GM12878 (cell line): Measurements from ENCODE around the gene ZDHHC11B. TPM values are rescaled to one million over a fixed set of nuclear protein-coding genes. Genes with fewer than 3 reads are reported as not detected.
A peak's percentile ranks its signal among the peaks of the same experiment; 100 is the strongest.

Source experiments
- ATAC-seq: fragments of 200-7000 bp; cut with Tn5 transposase; 3 replicates; pipeline ENCODE4 v1.9.1; 2020; ENCODE audit warnings: mild to moderate bottlenecking, moderate library complexity
- BruUV-seq: library from RNA; stranded (reverse); fragments of 400-500 nt; replicated peaks from 2 replicates; lab custom pipeline; 2021; lab: Mats Ljungman, UMichigan
- CTCF ChIA-PET: fragments of 300-600 bp; sonication (Branson Sonifier 250); formaldehyde crosslinking; extraction: SDS; loops from one replicate; lab custom pipeline; 2021; ENCODE audit warnings: inconsistent platforms; lab: Yijun Ruan, JAX
- POLR2A ChIA-PET: fragments of 350-600 bp; formaldehyde crosslinking; extraction: SDS; loops from one replicate; lab custom pipeline; 2021; ENCODE audit warnings: inconsistent platforms; lab: Charles Lee
- RAD21 ChIA-PET: fragments of 300-600 bp; sonication (Branson Sonifier 250); formaldehyde crosslinking; loops from one replicate; lab custom pipeline; 2023; ENCODE audit warnings: antibody characterized with exemption; ENCODE audit not compliant: unreplicated experiment; lab: Charles Lee
- SMC1A ChIA-PET: fragments of 300-600 bp; sonication (Branson Sonifier 250); formaldehyde crosslinking; loops from one replicate; lab custom pipeline; 2023; ENCODE audit not compliant: unreplicated experiment, uncharacterized antibody; lab: Charles Lee
- DNase-seq: peaks from one replicate; pipeline ENCODE4 v3.0.0-alpha.2; 2011; ENCODE audit warnings: low read depth, low spot score
- FAIRE-seq: peaks from 3 replicates; lab custom pipeline; 2011; peaks lifted over from hg19 to GRCh38; lab: Jason Lieb, UNC
- H2AFZ ChIP-seq: 2 replicates; pipeline ENCODE4 v1.6.0; 2011; ENCODE audit warnings: low read depth, low read length, control low read depth; ENCODE audit not compliant: control insufficient read depth
- H3K27ac ChIP-seq: 2 replicates; pipeline ENCODE4 v1.5.1; 2011; ENCODE audit warnings: control low read depth; ENCODE audit not compliant: control insufficient read depth, insufficient read depth
- H3K27me3 ChIP-seq, 2 experiments: replicated peaks in 1 of 2; 2 replicates each; pipeline versions ENCODE4 v1.6.0 to v1.6.1; 2011; ENCODE audit warnings: low read length in 1 of 2; ENCODE audit not compliant: control insufficient read depth in 2 of 2, insufficient read depth in 2 of 2
- H3K36me3 ChIP-seq, 2 experiments: 2 replicates each; pipeline ENCODE4 v1.5.1; 2011; ENCODE audit warnings: low read length in 1 of 2; ENCODE audit not compliant: control insufficient read depth in 2 of 2, insufficient read depth in 2 of 2
- H3K4me1 ChIP-seq: 2 replicates; pipeline ENCODE4 v1.6.1; 2011; ENCODE audit warnings: mild to moderate bottlenecking, low read length, moderate library complexity, mixed read lengths; ENCODE audit not compliant: control insufficient read depth, insufficient read depth
- H3K4me2 ChIP-seq: 2 replicates; pipeline ENCODE4 v1.6.0; 2011; ENCODE audit warnings: control low read depth; ENCODE audit not compliant: control insufficient read depth, insufficient read depth
- H3K4me3 ChIP-seq: fragments of 200-600 bp; sonication (generic); 2 replicates; pipeline ENCODE4 v1.5.1; 2016
- H3K79me2 ChIP-seq: 2 replicates; pipeline ENCODE4 v1.6.0; 2011; ENCODE audit warnings: low read length; ENCODE audit not compliant: control insufficient read depth, insufficient read depth
- H3K9ac ChIP-seq: 2 replicates; pipeline ENCODE4 v1.8.0; 2011; ENCODE audit warnings: low read length, control low read depth, mixed read lengths; ENCODE audit not compliant: control insufficient read depth, insufficient read depth
- H3K9me3 ChIP-seq: replicated peaks from 3 replicates; pipeline ENCODE4 v1.5.1; 2011; ENCODE audit warnings: mild to moderate bottlenecking, low read length; ENCODE audit not compliant: control insufficient read depth, insufficient read depth
- H4K20me1 ChIP-seq: 2 replicates; pipeline ENCODE4 v1.6.0; 2011; ENCODE audit not compliant: control insufficient read depth, insufficient read depth
- BCL3 ChIP-seq: IDR thresholded peaks from 2 replicates; pipeline ENCODE4 v1.6.1; 2011; ENCODE audit warnings: borderline replicate concordance, low read depth, mild to moderate bottlenecking, moderate library complexity, low read length; ENCODE audit not compliant: insufficient read depth, poor library complexity, severe bottlenecking
- BMI1 ChIP-seq: fragments of 450-650 bp; IDR thresholded peaks from 2 replicates; pipeline ENCODE4 v1.6.1; 2016; ENCODE audit warnings: mild to moderate bottlenecking, moderate library complexity, borderline replicate concordance
- ETV6 ChIP-seq, 2 experiments: fragments of 450-650 bp in 1 of 2; IDR thresholded peaks in 1 of 2; conservative IDR thresholded peaks in 1 of 2; 2 replicates each; pipeline ENCODE4 v1.6.1; 2014; ENCODE audit warnings: antibody characterized with exemption in 1 of 2, borderline replicate concordance in 1 of 2, low read depth in 1 of 2, mild to moderate bottlenecking in 1 of 2, moderate library complexity in 1 of 2
- MEF2A ChIP-seq: IDR thresholded peaks from 2 replicates; pipeline ENCODE4 v1.6.1; 2011; ENCODE audit warnings: low read depth, mild to moderate bottlenecking, low read length, moderate library complexity; ENCODE audit not compliant: insufficient read depth
- RAD51 ChIP-seq: fragments of 450-650 bp; IDR thresholded peaks from 2 replicates; pipeline ENCODE4 v1.6.1; 2016; ENCODE audit warnings: moderate library complexity, mild to moderate bottlenecking, inconsistent platforms
- SKIL ChIP-seq: fragments of 450-650 bp; IDR thresholded peaks from 2 replicates; pipeline ENCODE4 v1.6.1; 2017; ENCODE audit warnings: mild to moderate bottlenecking, low read depth, inconsistent platforms; ENCODE audit not compliant: poor library complexity, severe bottlenecking
- TARDBP ChIP-seq: IDR thresholded peaks from 2 replicates; pipeline ENCODE4 v1.6.1; 2016; ENCODE audit warnings: borderline replicate concordance
- WGBS: methylation state at CpG from one replicate; pipeline ENCODE4 v1.1.6; 2016; ENCODE audit warnings: low lambda C conversion rate; ENCODE audit not compliant: insufficient replicate concordance, insufficient coverage; ENCODE audit errors: missing lambda C conversion rate; 5-methylcytosine and 5-hydroxymethylcytosine counted together
- in situ Hi-C: fragments of 300-500 bp; cut with MboI; formaldehyde crosslinking; loops from 9 replicates; pipeline ENCODE4 v1.14.3; 2018; ENCODE audit warnings: mixed read lengths
- intact Hi-C: fragments of 100-400 bp; cut with micrococcal nuclease; formaldehyde crosslinking; loops from one replicate; pipeline ENCODE4 v1.14.2; 2022; ENCODE audit not compliant: unreplicated experiment
- polyA plus RNA-seq, 11 experiments: library from polyadenylated mRNA; depleted of rRNA in 4 of 11; unstranded in 6 of 11; stranded (reverse) in 5 of 11; fragments of >200 nt; fragmentation: Nextera tagmentation in 4 of 11; fragmentation: Illumina TruSeq in 1 of 11; extraction: Ambion mirVana in 4 of 11; extraction: Trizol in 1 of 11; gene quantifications; 1 replicate in 1 of 11; 2 replicates in 10 of 11; pipeline versions ENCODE4 v1.2.1 to v1.2.3, GENCODE V29; 2011 to 2016; ENCODE audit warnings: inconsistent platforms in 2 of 11, missing spikeins in 2 of 11, low read depth in 1 of 11
- total RNA-seq, 4 experiments: library from RNA; depleted of rRNA in 3 of 4; stranded (reverse); fragments of >200 nt in 3 of 4; fragmentation: Illumina TruSeq in 1 of 4; extraction: Trizol in 1 of 4; gene quantifications; 2 replicates each; pipeline versions ENCODE4 v1.2.1 to v1.2.3, GENCODE V29; 2013 to 2021

The ZDHHC11B gene
- total and polyA plus RNA-seq, 10 of the 15 experiments (the other 5 are each of a cell fraction or from before 2014, with no cell fraction given) = 0.01 to 0.10 (median 0.09) TPM; not detected in 7

GRCh38 chr5:663436-664342 lies 120.8 kb downstream of the ZDHHC11B start (continued):
- TF ChIP-seq SKIL (no peak), ETV6 (conservative IDR thresholded peaks at IDR 0.05 in 1 of 2, IDR thresholded peaks at IDR 0.05 in 1 of 2; ENCODE audit: borderline replicate concordance in 1 of 2, low read depth in 1 of 2) (no peak), RAD51 (no peak), BMI1 (no peak)
- TF ChIP-seq, all 136 proteins: peak for 0

- TF ChIP-seq BCL3 (peak; percentile 51), TARDBP (no peak), MEF2A (no peak)
- BruUV-seq = no TSS peak
- FAIRE-seq (no peak), DNase-seq (no peak), ATAC-seq (no peak)
- ChIA-PET POLR2A (no interaction called here), SMC1A (no interaction called here), RAD21 (no interaction called here), CTCF (no interaction called here)
- H3K36me3 ChIP-seq = peaks cover 11 to 20% of the 10 kb centered on the region in 2 experiments; a peak in 3 of 4 replicates
- 95% methylated on average over 30 of the region's 56 CpGs for WGBS
- no peak overlapping the region for H3K27ac ChIP-seq
- in situ Hi-C loops (no loop called here), intact Hi-C loops (no loop called here)
- H3K9me3 ChIP-seq = no peaks in the 10 kb centered on the region; the same call in 2 of the 3 replicates
- no peaks in the 10 kb centered on the region for H3K27me3 ChIP-seq
- H3K4me3 ChIP-seq = no peak overlapping the region
- no peaks in the 10 kb centered on the region for H3K79me2 ChIP-seq
- H4K20me1 ChIP-seq = no peaks in the 10 kb centered on the region
- H3K4me1 ChIP-seq = no peaks in the 10 kb centered on the region
- H3K4me2 ChIP-seq = no peak overlapping the region
- no peak overlapping the region for H3K9ac ChIP-seq
- no peak overlapping the region for H2AFZ ChIP-seq
Observed at GRCh38 chr5:662751-663435, 121.6 kb downstream of the ZDHHC11B start.
